Panc1 (cell line): ENCODE data around the gene RPL18. TPM values are rescaled to one million over a fixed set of nuclear protein-coding genes. Genes with fewer than 3 reads are reported as not detected.
A peak's percentile ranks its signal among the peaks of the same experiment; 100 is the strongest.

ENCODE experiments used
- ATAC-seq: fragments of 200-7000 bp; cut with Tn5 transposase; 2 replicates; pipeline ENCODE4 v1.9.1; 2020; ENCODE audit warnings: mild to moderate bottlenecking, moderate library complexity
- Bru-seq: library from RNA; stranded (reverse); fragments of 400-500 nt; gene quantifications from one replicate; lab custom pipeline; 2021; lab: Mats Ljungman, UMichigan
- BruChase-seq, 2 experiments: library from RNA; stranded (reverse); fragments of 400-500 nt; gene quantifications; one replicate each; lab custom pipeline; 2021; lab: Mats Ljungman, UMichigan
- BruUV-seq: library from RNA; stranded (reverse); fragments of 400-500 nt; replicated peaks from 2 replicates; lab custom pipeline; 2021; lab: Mats Ljungman, UMichigan
- CTCF ChIA-PET: fragments of 300-600 bp; sonication (Branson Sonifier 250); formaldehyde crosslinking; loops from one replicate; lab custom pipeline; 2022; ENCODE audit warnings: antibody characterized with exemption; lab: Charles Lee
- POLR2A ChIA-PET: fragments of 300-600 bp; sonication (Branson Sonifier 250); formaldehyde crosslinking; loops from one replicate; lab custom pipeline; 2022; ENCODE audit warnings: antibody characterized with exemption; lab: Charles Lee
- DNase-seq: peaks from one replicate; pipeline ENCODE4 v3.0.0-alpha.2; 2010; ENCODE audit warnings: low read depth, low spot score
- H3K27ac ChIP-seq: 2 replicates; pipeline ENCODE4 v1.5.1; 2011; ENCODE audit warnings: mild to moderate bottlenecking, low read length, inconsistent platforms
- H3K27me3 ChIP-seq: fragments of 200-500 bp; sonication (Bioruptor generic); 2 replicates; pipeline ENCODE4 v1.6.0; 2014; ENCODE audit warnings: low read length, inconsistent platforms; ENCODE audit not compliant: control insufficient read depth, insufficient read depth
- H3K36me3 ChIP-seq: fragments of 200-500 bp; sonication (Bioruptor generic); 2 replicates; pipeline ENCODE4 v1.5.1; 2014; ENCODE audit warnings: inconsistent platforms, mild to moderate bottlenecking, low read length, moderate library complexity; ENCODE audit not compliant: control insufficient read depth, insufficient read depth
- H3K4me1 ChIP-seq: 2 replicates; pipeline ENCODE4 v1.5.1; 2011; ENCODE audit warnings: inconsistent platforms, mild to moderate bottlenecking, low read length, moderate library complexity; ENCODE audit not compliant: control insufficient read depth, insufficient read depth
- H3K4me3 ChIP-seq, 2 experiments: 2 replicates each; pipeline ENCODE4 v1.5.1; 2011 to 2012; ENCODE audit warnings: low read depth in 2 of 2, low read length in 2 of 2, mild to moderate bottlenecking in 2 of 2, inconsistent platforms in 1 of 2, moderate library complexity in 1 of 2
- H3K9me3 ChIP-seq: fragments of 200-500 bp; sonication (Bioruptor generic); 2 replicates; pipeline ENCODE4 v1.5.1; 2014; ENCODE audit warnings: low read depth, mild to moderate bottlenecking, inconsistent platforms, low read length, moderate library complexity; ENCODE audit not compliant: control insufficient read depth, insufficient read depth
- CTCF ChIP-seq: fragments of 450-650 bp; IDR thresholded peaks from 2 replicates; pipeline ENCODE4 v1.5.1; 2017; ENCODE audit warnings: mild to moderate bottlenecking
- POLR2AphosphoS5 ChIP-seq: IDR thresholded peaks from 2 replicates; pipeline ENCODE4 v1.6.1; 2012; ENCODE audit warnings: mild to moderate bottlenecking, low read depth, low read length, moderate library complexity
- REST ChIP-seq, 2 experiments: IDR thresholded peaks; 2 replicates each; pipeline ENCODE4 v1.6.1; 2011 to 2012; ENCODE audit warnings: low read depth in 2 of 2, control low read depth in 1 of 2, low read length in 1 of 2, mild to moderate bottlenecking in 1 of 2, moderate library complexity in 1 of 2; ENCODE audit not compliant: insufficient read depth in 1 of 2
- SIN3A ChIP-seq: IDR thresholded peaks from 2 replicates; pipeline ENCODE4 v1.6.1; 2012; ENCODE audit warnings: low read depth, mild to moderate bottlenecking, low read length, moderate library complexity, borderline replicate concordance; ENCODE audit not compliant: insufficient read depth
- TCF7L2 ChIP-seq: IDR thresholded peaks from 2 replicates; pipeline ENCODE4 v1.6.1; 2011; ENCODE audit warnings: mild to moderate bottlenecking, low read depth, low read length, inconsistent platforms
- in situ Hi-C: cut with HindIII; loops from 2 replicates; pipeline ENCODE4 v1.10.0; 2016; ENCODE audit warnings: low sequenced_read_pairs, low pct_unique_long_range_greater_than_20kb
- intact Hi-C: fragments of 100-400 bp; cut with micrococcal nuclease; formaldehyde crosslinking; loops from one replicate; pipeline ENCODE4 v1.10.0; 2022; ENCODE audit not compliant: unreplicated experiment
- long read RNA-seq: library from polyadenylated mRNA; unstranded; transcript quantifications from one replicate; pipeline ENCODE4 v2.0.0, GENCODE V29; 2021; ENCODE audit not compliant: unreplicated experiment
- polyA plus RNA-seq: library from polyadenylated mRNA; unstranded; fragments of >200 nt; gene quantifications from one replicate; pipeline ENCODE4 v1.2.1, GENCODE V29; 2012; ENCODE audit warnings: missing spikeins; ENCODE audit not compliant: insufficient read length
- total RNA-seq: library from RNA; stranded (reverse); gene quantifications from one replicate; pipeline ENCODE4 v1.2.1, GENCODE V29; 2021; ENCODE audit not compliant: unreplicated experiment

RPL18 gene
- total RNA-seq = 670 TPM
- polyA plus RNA-seq = 1,127 TPM
- percentile 96 among the genes with signal in this experiment for Bru-seq, nascent RNA
- BruChase-seq, experiment 1, labeled RNA remaining after a 2-hour chase = percentile 90 among the genes with signal in this experiment
- percentile 96 among the genes with signal in this experiment for BruChase-seq, experiment 2, labeled RNA remaining after a 6-hour chase
- long read RNA-seq, transcript RPL18-208 (7 exons, 1,004 nt) = major isoform, 107 of 186 reads
- long read RNA-seq, transcript RPL18-201 (6 exons, 612 nt) = minor isoform, 11 of 186 reads
- long read RNA-seq, partial matches to known transcripts = 59 of 186 reads
- long read RNA-seq, other reads (novel, unspliced or antisense) = 2 of 186 reads

- DNase-seq (peak; percentile 88), ATAC-seq (peak; percentile 91)
- intact Hi-C loops = no loop called here
- BruUV-seq = no TSS peak
- CTCF ChIA-PET = no interaction called here
- Histone ChIP-seq H3K27ac (peak within 1 kb of the TSS; percentile 98), H3K4me1 (peaks cover 42% of the 10 kb centered on the region), H3K36me3 (peaks cover 11% of the 10 kb centered on the region), H3K27me3 (no peaks in the 10 kb centered on the region), H3K9me3 (no peaks in the 10 kb centered on the region), H3K4me3 (peak within 1 kb of the TSS; percentile 96 to 99)
- POLR2A ChIA-PET = interaction anchor here (0.5 to 0.9 kb wide), 5 partner anchors 10 to 449 kb away, joined by 3 to 14 read pairs (median 4); no protein-coding TSS in a partner anchor
- in situ Hi-C loops = no loop called here
- TF ChIP-seq POLR2AphosphoS5 (peak; percentile 95), SIN3A (peak; percentile 56; the same call in 1 of the 2 replicates), CTCF (no peak), REST (IDR thresholded peaks at IDR 0.05; ENCODE audit: insufficient read depth in 1 of 2, low read depth in 2 of 2, low read length in 1 of 2) (no peak), TCF7L2 (peak; percentile 38)
These were observed at the start of gene RPL18, which contains the start of gene SPHK2 for GRCh38 chr19:48618916-48619691. Gene RPL18, minus strand, starts transcription at chr19:48619178. Its CDS starts 35 bp downstream, at chr19:48619143. Gene SPHK2, plus strand, starts transcription at chr19:48619506. Its CDS starts 1,009 bp downstream, at chr19:48620515.

GRCh38 chr19:48668761-48669160, 49.8 kb upstream of the RPL18 start:
- DNase-seq (no peak), ATAC-seq (no peak)
- no peaks in the 10 kb centered on the region for H3K4me1 ChIP-seq
- ChIA-PET CTCF (no interaction called here), POLR2A (no interaction called here)
- TF ChIP-seq POLR2AphosphoS5 (no peak), TCF7L2 (no peak), CTCF (no peak), REST (IDR thresholded peaks at IDR 0.05; ENCODE audit: insufficient read depth in 1 of 2, low read depth in 2 of 2, low read length in 1 of 2) (no peak), SIN3A (no peak)
- BruUV-seq = no TSS peak
- in situ Hi-C loops = no loop called here
- no peaks in the 10 kb centered on the region for H3K27me3 ChIP-seq
- H3K4me3 ChIP-seq = no peak overlapping the region
- intact Hi-C loops = no loop called here
- no peaks in the 10 kb centered on the region for H3K9me3 ChIP-seq
- H3K36me3 ChIP-seq = no peaks in the 10 kb centered on the region
- H3K27ac ChIP-seq = no peak overlapping the region
